AG04450 (cell line): ENCODE measurements around the gene IGFBP4. TPM values are rescaled to one million over a fixed set of nuclear protein-coding genes. Genes with fewer than 3 reads are reported as not detected.

ENCODE experiments used
- CTCF ChIA-PET: fragments of 300-600, 350-600 bp; formaldehyde crosslinking; extraction: SDS; loops from one replicate; lab custom pipeline; 2022; ENCODE audit warnings: antibody characterized with exemption, inconsistent platforms; lab: Charles Lee
- POLR2A ChIA-PET: fragments of 350-600 bp; formaldehyde crosslinking; extraction: SDS; loops from one replicate; lab custom pipeline; 2021; ENCODE audit warnings: antibody characterized with exemption, inconsistent platforms; lab: Yijun Ruan, JAX
- DNase-seq: peaks from one replicate; pipeline ENCODE4 v3.0.0-alpha.2; 2011; ENCODE audit warnings: low read depth, low spot score
- H3K27ac ChIP-seq: one replicate; pipeline ENCODE4 v1.5.1; 2012; ENCODE audit warnings: low read depth, low read length, control low read depth
- H3K27me3 ChIP-seq: one replicate; pipeline ENCODE4 v1.6.0; 2012; ENCODE audit warnings: low read length; ENCODE audit not compliant: control insufficient read depth, insufficient read depth
- H3K4me3 ChIP-seq: 2 replicates; pipeline ENCODE4 v1.5.1; 2011; ENCODE audit warnings: mild to moderate bottlenecking, low read depth, low read length, control low read depth
- H3K9me3 ChIP-seq: 2 replicates; pipeline ENCODE4 v1.5.1; 2012; ENCODE audit warnings: low read length; ENCODE audit not compliant: control insufficient read depth, insufficient read depth
- CTCF ChIP-seq: IDR thresholded peaks from 2 replicates; pipeline ENCODE4 v1.5.1; 2011; ENCODE audit warnings: low read depth, low read length, control low read depth, inconsistent platforms
- polyA plus RNA-seq: library from polyadenylated mRNA; depleted of rRNA; stranded (reverse); fragments of >200 nt; gene quantifications from 2 replicates; pipeline ENCODE4 v1.2.3, GENCODE V29; 2011

Gene IGFBP4
- polyA plus RNA-seq, 1 experiment, result 1,026 TPM

GRCh38 chr17:40462343-40463121 lies 19.3 kb downstream of the IGFBP4 start:
- TF ChIP-seq CTCF, result no peak
- ChIA-PET POLR2A (interaction anchor here (0.6 to 7.0 kb wide), 9 partner anchors 9 to 71 kb away, joined by 4 to 52 read pairs (median 6); partner anchors contain the start of gene IGFBP4), CTCF (interaction anchor here (0.5 kb wide), 1 partner anchor 13 kb away, joined by 4 read pairs; no protein-coding TSS in a partner anchor)
- Histone ChIP-seq H3K27ac (peak overlapping the region; percentile 39), H3K4me3 (no peak overlapping the region), H3K27me3 (no peaks in the 10 kb centered on the region), H3K9me3 (no peaks in the 10 kb centered on the region)
- DNase-seq, result no peak

GRCh38 chr17:40463122-40463550 lies 19.9 kb downstream of the IGFBP4 start:
- Histone ChIP-seq H3K27me3 (no peaks in the 10 kb centered on the region), H3K9me3 (no peaks in the 10 kb centered on the region), H3K4me3 (no peak overlapping the region), H3K27ac (peak overlapping the region; percentile 39)
- POLR2A ChIA-PET, result interaction anchor here (0.6 to 7.0 kb wide), 8 partner anchors 12 to 238 kb away, joined by 3 to 52 read pairs (median 9); no protein-coding TSS in a partner anchor
- CTCF ChIA-PET, result no interaction called here
- TF ChIP-seq CTCF, result no peak
- DNase-seq, result no peak

GRCh38 chr17:40464392-40464855 lies 21.2 kb downstream of the IGFBP4 start:
- TF ChIP-seq CTCF, result no peak
- DNase-seq, result no peak
- Histone ChIP-seq H3K4me3 (no peak overlapping the region), H3K27me3 (no peaks in the 10 kb centered on the region), H3K27ac (no peak overlapping the region), H3K9me3 (no peaks in the 10 kb centered on the region)
- ChIA-PET POLR2A (interaction anchor here (0.6 to 7.0 kb wide), 10 partner anchors 14 to 1864 kb away, joined by 3 to 52 read pairs (median 4); partner anchors contain the start of gene TOP2A), CTCF (interaction anchor here (2.1 kb wide), 1 partner anchor 69 kb away, joined by 6 read pairs; no protein-coding TSS in a partner anchor)

GRCh38 chr17:40466298-40466971 lies 23.2 kb downstream of the IGFBP4 start:
- TF ChIP-seq CTCF, result no peak
- Histone ChIP-seq H3K27ac (no peak overlapping the region), H3K27me3 (no peaks in the 10 kb centered on the region), H3K4me3 (no peak overlapping the region), H3K9me3 (no peaks in the 10 kb centered on the region)
- no peak for DNase-seq
- ChIA-PET POLR2A (interaction anchor here (0.6 to 7.0 kb wide), 4 partner anchors 10 to 86 kb away, joined by 3 to 52 read pairs (median 12); partner anchors contain the start of gene IGFBP4), CTCF (interaction anchor here (2.1 kb wide), 1 partner anchor 67 kb away, joined by 6 read pairs; no protein-coding TSS in a partner anchor)
